H9 (cell line): ENCODE measurements around the gene CD4. TPM values are rescaled to one million over a fixed set of nuclear protein-coding genes. Genes with fewer than 3 reads are reported as not detected.
A peak's percentile ranks its signal among the peaks of the same experiment; 100 is the strongest.

Experiments
- DNase-seq: peaks from one replicate; pipeline ENCODE4 v3.0.0-alpha.2; 2017
- H2AFZ ChIP-seq: one replicate; pipeline ENCODE4 v1.6.1; 2013; ENCODE audit warnings: mild to moderate bottlenecking, low read length, control low read depth, moderate library complexity
- H2AK5ac ChIP-seq: 2 replicates; pipeline ENCODE4 v1.6.1; 2013; ENCODE audit warnings: low read length, control low read depth, mixed read lengths; ENCODE audit not compliant: insufficient read length
- H2BK120ac ChIP-seq: one replicate; pipeline ENCODE4 v1.6.1; 2013; ENCODE audit warnings: low read depth, mild to moderate bottlenecking, low read length, control low read depth, inconsistent platforms; ENCODE audit not compliant: poor library complexity, severe bottlenecking
- H2BK12ac ChIP-seq: 2 replicates; pipeline ENCODE4 v1.6.1; 2013; ENCODE audit warnings: low read length, control low read depth, mixed read lengths, low read depth; ENCODE audit not compliant: insufficient read length
- H2BK15ac ChIP-seq: 2 replicates; pipeline ENCODE4 v1.6.1; 2013; ENCODE audit warnings: low read depth, low read length, control low read depth
- H2BK20ac ChIP-seq: one replicate; pipeline ENCODE4 v1.6.1; 2013; ENCODE audit warnings: low read depth, mild to moderate bottlenecking, low read length, control low read depth, inconsistent platforms; ENCODE audit not compliant: poor library complexity, severe bottlenecking
- H2BK5ac ChIP-seq: 2 replicates; pipeline ENCODE4 v1.6.1; 2013; ENCODE audit warnings: low read length, control low read depth, mixed read lengths; ENCODE audit not compliant: insufficient read length
- H3K14ac ChIP-seq: 2 replicates; pipeline ENCODE4 v1.6.1; 2013; ENCODE audit warnings: low read length, control low read depth; ENCODE audit not compliant: insufficient read depth
- H3K18ac ChIP-seq: 2 replicates; pipeline ENCODE4 v1.6.1; 2013; ENCODE audit warnings: low read depth, mild to moderate bottlenecking, mixed read lengths, low read length, control low read depth; ENCODE audit not compliant: insufficient read length
- H3K23ac ChIP-seq: 2 replicates; pipeline ENCODE4 v1.6.1; 2013; ENCODE audit warnings: low read length, control low read depth, mixed read lengths, low read depth; ENCODE audit not compliant: insufficient read length
- H3K23me2 ChIP-seq: 2 replicates; pipeline ENCODE4 v1.6.1; 2013; ENCODE audit warnings: low read depth, mild to moderate bottlenecking, mixed read lengths, low read length, control low read depth; ENCODE audit not compliant: insufficient read length, poor library complexity, severe bottlenecking
- H3K27ac ChIP-seq: 2 replicates; pipeline ENCODE4 v1.5.1; 2013; ENCODE audit warnings: low read length, control low read depth, mixed read lengths, low read depth; ENCODE audit not compliant: insufficient read length
- H3K27me3 ChIP-seq: 2 replicates; pipeline ENCODE4 v1.6.1; 2013; ENCODE audit warnings: low read length, control low read depth, inconsistent platforms; ENCODE audit not compliant: insufficient read depth
- H3K4ac ChIP-seq: 2 replicates; pipeline ENCODE4 v1.6.1; 2013; ENCODE audit warnings: low read depth, mild to moderate bottlenecking, control low read depth, inconsistent platforms, low read length, moderate library complexity
- H3K4me1 ChIP-seq: 2 replicates; pipeline ENCODE4 v1.6.1; 2013; ENCODE audit warnings: low read length, control low read depth, inconsistent platforms; ENCODE audit not compliant: insufficient read depth
- H3K4me2 ChIP-seq: 2 replicates; pipeline ENCODE4 v1.6.1; 2013; ENCODE audit warnings: low read length, control low read depth, mixed read lengths; ENCODE audit not compliant: insufficient read length, insufficient read depth
- H3K56ac ChIP-seq: 2 replicates; pipeline ENCODE4 v1.6.1; 2013; ENCODE audit warnings: low read depth, mild to moderate bottlenecking, mixed read lengths, low read length, control low read depth; ENCODE audit not compliant: insufficient read length
- H3K79me1 ChIP-seq: 2 replicates; pipeline ENCODE4 v1.6.1; 2013; ENCODE audit warnings: low read depth, mild to moderate bottlenecking, moderate library complexity, low read length, control low read depth, inconsistent platforms; ENCODE audit not compliant: insufficient read depth, poor library complexity, severe bottlenecking
- H3K79me2 ChIP-seq: 2 replicates; pipeline ENCODE4 v1.6.1; 2013; ENCODE audit warnings: low read length, control low read depth, inconsistent platforms; ENCODE audit not compliant: insufficient read depth
- H3K9ac ChIP-seq: 2 replicates; pipeline ENCODE4 v1.6.1; 2013; ENCODE audit warnings: low read length, control low read depth, mixed read lengths; ENCODE audit not compliant: insufficient read length; ENCODE audit errors: extremely low read depth
- H3K9me3 ChIP-seq: one replicate; pipeline ENCODE4 v1.6.1; 2013; ENCODE audit warnings: low read depth, low read length, inconsistent platforms; ENCODE audit not compliant: control insufficient read depth
- H3T11ph ChIP-seq: one replicate; pipeline ENCODE4 v1.6.1; 2013; ENCODE audit warnings: mild to moderate bottlenecking, low read length, control low read depth, inconsistent platforms
- H4K20me1 ChIP-seq: one replicate; pipeline ENCODE4 v1.6.1; 2013; ENCODE audit not compliant: control insufficient read depth, insufficient read length, insufficient read depth
- H4K5ac ChIP-seq: 2 replicates; pipeline ENCODE4 v1.6.1; 2013; ENCODE audit warnings: low read depth, mild to moderate bottlenecking, mixed read lengths, low read length, control low read depth; ENCODE audit not compliant: insufficient read length
- H4K8ac ChIP-seq: replicated peaks from 2 replicates; pipeline ENCODE4 v1.6.1; 2013; ENCODE audit warnings: low read length, control low read depth, mixed read lengths, low read depth; ENCODE audit not compliant: insufficient read length
- H4K91ac ChIP-seq: 2 replicates; pipeline ENCODE4 v1.6.1; 2013; ENCODE audit warnings: low read depth, mild to moderate bottlenecking, moderate library complexity, mixed read lengths, low read length, control low read depth; ENCODE audit not compliant: insufficient read length
- H3K27ac Mint-ChIP-seq, 3 experiments: 2 replicates in 2 of 3; 3 replicates in 1 of 3; pipeline ENCODE4 v1.8.0; 2020 to 2021; ENCODE audit warnings: mixed read lengths in 3 of 3, mild to moderate bottlenecking in 1 of 3, moderate library complexity in 1 of 3
- H3K27me3 Mint-ChIP-seq: 2 replicates; pipeline ENCODE4 v1.8.0; 2021; ENCODE audit warnings: low read depth, mild to moderate bottlenecking, moderate library complexity, mixed read lengths
- H3K36me3 Mint-ChIP-seq, 3 experiments: 2 replicates in 2 of 3; 3 replicates in 1 of 3; pipeline ENCODE4 v1.8.0; 2020 to 2021; ENCODE audit warnings: low read depth in 3 of 3, mixed read lengths in 3 of 3; ENCODE audit not compliant: insufficient read depth in 1 of 3
- H3K4me1 Mint-ChIP-seq, 2 experiments: 2 replicates each; pipeline ENCODE4 v1.8.0; 2020; ENCODE audit warnings: mixed read lengths in 2 of 2
- H3K4me3 Mint-ChIP-seq, 2 experiments: 2 replicates in 1 of 2; 3 replicates in 1 of 2; pipeline ENCODE4 v1.8.0; 2020 to 2021; ENCODE audit warnings: mild to moderate bottlenecking in 2 of 2, mixed read lengths in 2 of 2, moderate library complexity in 1 of 2
- H3K9me3 Mint-ChIP-seq, 2 experiments: 2 replicates in 1 of 2; 3 replicates in 1 of 2; pipeline ENCODE4 v1.8.0; 2020; ENCODE audit warnings: mild to moderate bottlenecking in 2 of 2, mixed read lengths in 2 of 2, moderate library complexity in 1 of 2
- CTCF ChIP-seq: fragments of 200-600 bp; sonication (generic); conservative IDR thresholded peaks from 3 replicates; pipeline ENCODE4 v1.8.0; 2021; ENCODE audit warnings: antibody characterized with exemption, mild to moderate bottlenecking
- WGBS: extraction: QIAGEN DNeasy Blood & Tissue Kit; methylation state at CpG from one replicate; pipeline ENCODE4 v1.1.7; 2013; ENCODE audit warnings: missing lambda C conversion rate, low lambda C conversion rate, mixed read lengths; ENCODE audit not compliant: insufficient read length; ENCODE audit errors: extremely low coverage; 5-methylcytosine and 5-hydroxymethylcytosine counted together
- total RNA-seq: library from RNA; stranded (reverse); gene quantifications from 2 replicates; pipeline ENCODE4 v1.2.1, GENCODE V29; 2021

CD4 gene
- total RNA-seq, 1 experiment from 2014 or later, result 1.1 TPM

GRCh38 chr12:6846316-6846869 is 57.1 kb downstream of the CD4 start:
- Histone ChIP-seq H3K79me1 (no peaks in the 10 kb centered on the region), H3K56ac (no peak overlapping the region), H3K27me3 (no peaks in the 10 kb centered on the region), H2BK5ac (no peak overlapping the region), H3K14ac (no peak overlapping the region), H2BK12ac (no peak overlapping the region), H3K4ac (no peak overlapping the region), H3K18ac (no peak overlapping the region), H3K79me2 (no peaks in the 10 kb centered on the region), H4K20me1 (no peaks in the 10 kb centered on the region), H3T11ph (no peak overlapping the region), H2BK15ac (no peak overlapping the region), H4K91ac (no peak overlapping the region), H3K23ac (no peak overlapping the region), H3K9me3 (no peaks in the 10 kb centered on the region), H3K27ac (no peak overlapping the region), H2BK20ac (no peak overlapping the region), H2BK120ac (no peak overlapping the region), H2AFZ (no peak overlapping the region), H3K4me1 (no peaks in the 10 kb centered on the region), H3K23me2 (peaks cover 9% of the 10 kb centered on the region), H4K5ac (no peak overlapping the region), H3K4me2 (no peak overlapping the region), H3K9ac (no peak overlapping the region), H4K8ac (no peak overlapping the region), H2AK5ac (no peak overlapping the region)
- no CpG with 5 or more reads among the region's 7 CpGs for WGBS
- Mint-ChIP-seq H3K4me1 (peaks cover 10 to 13% of the 10 kb centered on the region in 2 experiments), H3K36me3 (peaks cover 33 to 87% (median 78%) of the 10 kb centered on the region in 3 experiments), H3K27me3 (no peaks in the 10 kb centered on the region), H3K4me3 (no peak overlapping the region), H3K9me3 (no peaks in the 10 kb centered on the region), H3K27ac (peak overlapping the region in 1 of 3 experiments; percentile 91; a peak in 2 of 7 replicates)
- no peak for TF ChIP-seq CTCF
- DNase-seq, result no peak
